Body of pancreas (tissue), 4 donors: ENCODE results near the gene JPH3. TPM values are rescaled to one million over a fixed set of nuclear protein-coding genes. Genes with fewer than 3 reads are reported as not detected.

Experiments
- ATAC-seq: fragments of 150-250 bp; one replicate; pipeline ENCODE4 v1.9.1; 2016
- DNase-seq, 4 donors: peaks; one replicate each; pipeline ENCODE4 v3.0.0-alpha.2; 2019
- H3K27ac ChIP-seq, 4 donors: fragments of 200-600 bp; sonication (generic); 1 replicate in 3 of 4; 2 replicates in 1 of 4; pipeline versions ENCODE4 v1.5.1 to v1.6.1; 2016 to 2019; ENCODE audit warnings: mild to moderate bottlenecking in 1 of 4, mixed read lengths in 1 of 4, moderate library complexity in 1 of 4
- H3K27me3 ChIP-seq, 2 donors: fragments of 200-600 bp; sonication (generic); one replicate each; pipeline ENCODE4 v1.6.0; 2016; ENCODE audit warnings: mild to moderate bottlenecking in 1 of 2
- H3K36me3 ChIP-seq, 2 donors: fragments of 200-600 bp; sonication (generic); replicated peaks in 1 of 2; 2 replicates each; pipeline ENCODE4 v1.5.1; 2016; ENCODE audit warnings: low read depth in 2 of 2; ENCODE audit not compliant: insufficient read depth in 1 of 2
- H3K4me1 ChIP-seq: fragments of 200-600 bp; sonication (generic); one replicate; pipeline ENCODE4 v1.6.0; 2016
- H3K4me3 ChIP-seq, 2 donors: fragments of 200-600 bp; sonication (generic); 1 replicate in 1 of 2; 2 replicates in 1 of 2; pipeline ENCODE4 v1.5.1; 2016 to 2019
- H3K9me3 ChIP-seq, 3 donors: fragments of 200-600 bp; sonication (generic); 1 replicate in 2 of 3; 2 replicates in 1 of 3; pipeline ENCODE4 v1.5.1; 2016
- CTCF ChIP-seq, 7 experiments: fragments of 450-650 bp in 4 of 7; fragments of 200-600 bp in 3 of 7; sonication (generic) in 3 of 7; IDR thresholded peaks; one replicate each; pipeline ENCODE4 v1.5.1; 2016 to 2019; ENCODE audit warnings: antibody characterized with exemption in 7 of 7
- POLR2A ChIP-seq, 3 donors: fragments of 450-650 bp; IDR thresholded peaks; one replicate each; pipeline ENCODE4 v1.6.1; 2016; ENCODE audit warnings: antibody characterized with exemption in 3 of 3, mild to moderate bottlenecking in 2 of 3
- WGBS, 2 donors: methylation state at CpG; one replicate each; pipeline ENCODE4 v1.1.5; 2017; 5-methylcytosine and 5-hydroxymethylcytosine counted together
- intact Hi-C: fragments of 100-400 bp; cut with DNase I; formaldehyde crosslinking; loops from one replicate; pipeline ENCODE4 v1.15.1; 2023
- total RNA-seq, 2 donors: library from RNA; depleted of rRNA; stranded (reverse); fragments of >200 nt; gene quantifications; one replicate each; pipeline ENCODE4 v1.1.0, GENCODE V29; 2016

The JPH3 gene
- total RNA-seq, 2 donors from 2014 or later: not detected

- TF ChIP-seq CTCF (IDR thresholded peaks at IDR 0.05) (no peak), POLR2A (IDR thresholded peaks at IDR 0.05) (no peak)
- WGBS, 2 donors: 62 to 65% methylated on average over 4 to 7 of the region's 7 CpGs
- intact Hi-C loops: no loop called here
- Histone ChIP-seq H3K36me3 (no peaks in the 10 kb centered on the region), H3K27me3 (no peaks in the 10 kb centered on the region), H3K4me1 (no peaks in the 10 kb centered on the region), H3K27ac (no peak overlapping the region), H3K9me3 (no peaks in the 10 kb centered on the region), H3K4me3 (no peak overlapping the region)
- DNase-seq (no peak), ATAC-seq (no peak)
Measured at GRCh38 chr16:87667443-87667842, 65.1 kb downstream of the JPH3 start.

- no peak for ATAC-seq
- no peak for TF ChIP-seq POLR2A (IDR thresholded peaks at IDR 0.05)
- Histone ChIP-seq H3K4me3 (no peak overlapping the region), H3K36me3 (no peaks in the 10 kb centered on the region), H3K27ac (no peak overlapping the region), H3K4me1 (no peaks in the 10 kb centered on the region), H3K9me3 (no peaks in the 10 kb centered on the region), H3K27me3 (no peaks in the 10 kb centered on the region)
- WGBS, 2 donors: 80 to 85% methylated on average over 19 of the region's 19 CpGs
- DNase-seq: no peak
- intact Hi-C loops: no loop called here
Measured at GRCh38 chr16:87667946-87668345, 65.6 kb downstream of the JPH3 start.

- no peaks in the 10 kb centered on the region for H3K27me3 ChIP-seq
- WGBS, 2 donors: 64 to 65% methylated on average over 3 to 21 of the region's 21 CpGs
- no peaks in the 10 kb centered on the region for H3K36me3 ChIP-seq
- no peaks in the 10 kb centered on the region for H3K9me3 ChIP-seq
- H3K27ac ChIP-seq: no peak overlapping the region
- intact Hi-C loops: no loop called here
- no peak for DNase-seq
- ATAC-seq: no peak
- no peak for TF ChIP-seq POLR2A (IDR thresholded peaks at IDR 0.05)
- no peak for TF ChIP-seq CTCF (IDR thresholded peaks at IDR 0.05)
- H3K4me1 ChIP-seq: no peaks in the 10 kb centered on the region
- H3K4me3 ChIP-seq: no peak overlapping the region
Measured at GRCh38 chr16:87669672-87670071, 67.4 kb downstream of the JPH3 start.

- no peak for ATAC-seq
- no peak overlapping the region for H3K4me3 ChIP-seq
- 70 to 85% methylated on average over 2 to 13 of the region's 13 CpGs for WGBS, 2 donors
- no peaks in the 10 kb centered on the region for H3K4me1 ChIP-seq
- intact Hi-C loops: no loop called here
- H3K36me3 ChIP-seq: no peaks in the 10 kb centered on the region
- H3K9me3 ChIP-seq: no peaks in the 10 kb centered on the region
- H3K27me3 ChIP-seq: no peaks in the 10 kb centered on the region
- no peak overlapping the region for H3K27ac ChIP-seq
- TF ChIP-seq POLR2A (IDR thresholded peaks at IDR 0.05): no peak
- no peak for TF ChIP-seq CTCF (IDR thresholded peaks at IDR 0.05)
- no peak for DNase-seq
Measured at GRCh38 chr16:87671221-87671620, 68.9 kb downstream of the JPH3 start.

GRCh38 chr16:87671715-87672270 is 69.5 kb downstream of the JPH3 start:
- intact Hi-C loops: no loop called here
- 68 to 88% methylated on average over 3 to 20 of the region's 20 CpGs for WGBS, 2 donors
- no peak for TF ChIP-seq POLR2A (IDR thresholded peaks at IDR 0.05)
- no peak for TF ChIP-seq CTCF (IDR thresholded peaks at IDR 0.05)

More at GRCh38 chr16:87671715-87672270, 69.5 kb downstream of the JPH3 start:
- DNase-seq: no peak
- no peaks in the 10 kb centered on the region for H3K27me3 ChIP-seq
- no peaks in the 10 kb centered on the region for H3K4me1 ChIP-seq
- H3K27ac ChIP-seq: no peak overlapping the region
- no peaks in the 10 kb centered on the region for H3K36me3 ChIP-seq
- H3K4me3 ChIP-seq: no peak overlapping the region
- ATAC-seq: no peak
- H3K9me3 ChIP-seq: no peaks in the 10 kb centered on the region
